Neural progenitor cell (in vitro differentiated cells): ENCODE data around the gene FAM110A.

ENCODE experiments used
- CTCF ChIP-seq: fragments of 200-600 bp; sonication (generic); IDR thresholded peaks from 2 replicates; pipeline ENCODE4 v1.5.1; 2017; ENCODE audit warnings: antibody characterized with exemption, mild to moderate bottlenecking
- EZH2phosphoT487 ChIP-seq: fragments of 200-600 bp; sonication (generic); IDR thresholded peaks from 2 replicates; pipeline ENCODE4 v1.6.1; 2017; ENCODE audit warnings: antibody characterized with exemption

GRCh38 chr20:831956-832355 is 1.6 kb upstream of the FAM110A start:
- TF ChIP-seq CTCF (no peak), EZH2phosphoT487 (no peak)
